ENCODE data around the gene TRAF7.

The TRAF7 gene

GRCh38 chr16:2147981-2148671, 7.5 kb upstream of the TRAF7 start, which contains the start of gene RAB26:
TSS of gene RAB26 (plus strand) at chr16:2148625. CDS start at chr16:2148784, 159 bp downstream.
- peak; percentile 58 for DNase-seq (ENCODE audit: low spot score)

GRCh38 chr16:2148714-2149629, 6.6 kb upstream of the TRAF7 start:
- peak; percentile 47 for DNase-seq (ENCODE audit: low spot score)

- DNase-seq (ENCODE audit: low spot score), result no peak
Measured at GRCh38 chr16:2149630-2150417, 5.8 kb upstream of the TRAF7 start.

GRCh38 chr16:2150418-2151187, 5.0 kb upstream of the TRAF7 start:
- no peak for DNase-seq (ENCODE audit: low spot score)

GRCh38 chr16:2151188-2152091, 4.1 kb upstream of the TRAF7 start:
- no peak for DNase-seq (ENCODE audit: low spot score)

GRCh38 chr16:2152695-2153506, 2.7 kb upstream of the TRAF7 start:
- DNase-seq (ENCODE audit: low spot score), result no peak

- DNase-seq (ENCODE audit: low spot score), result no peak
Measured at GRCh38 chr16:2154533-2155090, 970 bp upstream of the TRAF7 start.

- DNase-seq (ENCODE audit: low spot score), result peak; percentile 68
Measured at GRCh38 chr16:2155977-2156848, 631 bp downstream of the TRAF7 start.

GRCh38 chr16:2156849-2157224, 1.3 kb downstream of the TRAF7 start:
- DNase-seq (ENCODE audit: low spot score), result no peak

GRCh38 chr16:2157480-2158261, 2.1 kb downstream of the TRAF7 start:
- no peak for DNase-seq (ENCODE audit: low spot score)

GRCh38 chr16:2158262-2158638, 2.7 kb downstream of the TRAF7 start:
- DNase-seq (ENCODE audit: low spot score), result no peak

GRCh38 chr16:2159175-2159838, 3.7 kb downstream of the TRAF7 start:
- DNase-seq (ENCODE audit: low spot score), result peak; percentile 54

- DNase-seq (ENCODE audit: low spot score), result peak; percentile 42
Measured at GRCh38 chr16:2160915-2161551, 5.5 kb downstream of the TRAF7 start.

GRCh38 chr16:2161911-2162310, 6.3 kb downstream of the TRAF7 start:
- DNase-seq (ENCODE audit: low spot score), result no peak

GRCh38 chr16:2162676-2163118, 7.1 kb downstream of the TRAF7 start:
- DNase-seq (ENCODE audit: low spot score), result no peak

- DNase-seq (ENCODE audit: low spot score), result no peak
Measured at GRCh38 chr16:2163211-2163881, 7.8 kb downstream of the TRAF7 start.
